CD14-positive monocyte (primary cell): ENCODE results near the gene FREM1. TPM values are rescaled to one million over a fixed set of nuclear protein-coding genes. Genes with fewer than 3 reads are reported as not detected.

Source experiments
- DNase-seq, 3 donors: peaks; one replicate each; pipeline ENCODE4 v3.0.0-alpha.2; 2011 to 2022
- H2AFZ ChIP-seq: 2 replicates; pipeline ENCODE4 v1.6.0; 2012; ENCODE audit warnings: mild to moderate bottlenecking, low read depth, low read length, inconsistent platforms; ENCODE audit not compliant: insufficient read depth, poor library complexity, severe bottlenecking
- H3K27ac ChIP-seq, 2 donors: 1 replicate in 1 of 2; 2 replicates in 1 of 2; pipeline ENCODE4 v1.5.1; 2012 to 2013; ENCODE audit warnings: low read length in 2 of 2, control low read depth in 1 of 2, inconsistent platforms in 1 of 2, low read depth in 1 of 2, mild to moderate bottlenecking in 1 of 2
- H3K27me3 ChIP-seq, 2 donors: one replicate each; pipeline versions ENCODE4 v1.6.0 to v1.6.1; 2011 to 2013; ENCODE audit warnings: low read length in 2 of 2; ENCODE audit not compliant: control insufficient read depth in 2 of 2, insufficient read depth in 2 of 2
- H3K36me3 ChIP-seq, 2 donors: replicated peaks in 1 of 2; 1 replicate in 1 of 2; 2 replicates in 1 of 2; pipeline versions ENCODE4 v1.5.1 to v1.6.1; 2012 to 2013; ENCODE audit warnings: low read length in 2 of 2, control low read depth in 1 of 2, inconsistent platforms in 1 of 2, mild to moderate bottlenecking in 1 of 2; ENCODE audit not compliant: insufficient read depth in 2 of 2, control insufficient read depth in 1 of 2
- H3K4me1 ChIP-seq, 2 donors: 1 replicate in 1 of 2; 2 replicates in 1 of 2; pipeline versions ENCODE4 v1.5.1 to v1.6.1; 2012 to 2013; ENCODE audit warnings: low read length in 2 of 2, control low read depth in 1 of 2, inconsistent platforms in 1 of 2, mild to moderate bottlenecking in 1 of 2, moderate library complexity in 1 of 2; ENCODE audit not compliant: insufficient read depth in 2 of 2, control insufficient read depth in 1 of 2
- H3K4me2 ChIP-seq: replicated peaks from 2 replicates; pipeline ENCODE3; 2012; ENCODE audit warnings: low read length, moderate library complexity, mild to moderate bottlenecking; ENCODE audit not compliant: poor library complexity, severe bottlenecking; ENCODE audit errors: extremely low read depth
- H3K4me3 ChIP-seq, 3 experiments: fragments of 200-600 bp in 1 of 3; sonication (generic) in 1 of 3; replicated peaks in 1 of 3; 1 replicate in 2 of 3; 2 replicates in 1 of 3; pipeline ENCODE4 v1.5.1; 2011 to 2013; ENCODE audit warnings: low read length in 3 of 3, mild to moderate bottlenecking in 3 of 3, control low read depth in 2 of 3, low read depth in 2 of 3, inconsistent platforms in 1 of 3, moderate library complexity in 1 of 3
- H3K79me2 ChIP-seq: 2 replicates; pipeline ENCODE4 v1.6.0; 2012; ENCODE audit warnings: mild to moderate bottlenecking, control low read depth, inconsistent platforms, low read length, moderate library complexity; ENCODE audit not compliant: insufficient read depth
- H3K9ac ChIP-seq: 2 replicates; pipeline ENCODE4 v1.6.0; 2017; ENCODE audit warnings: low read length, mild to moderate bottlenecking; ENCODE audit not compliant: insufficient read depth, poor library complexity, severe bottlenecking
- H3K9me3 ChIP-seq, 2 donors: replicated peaks in 1 of 2; 1 replicate in 1 of 2; 2 replicates in 1 of 2; pipeline versions ENCODE4 v1.5.1 to v1.6.1; 2012 to 2013; ENCODE audit warnings: low read length in 2 of 2, control low read depth in 1 of 2; ENCODE audit not compliant: control insufficient read depth in 1 of 2, insufficient read depth in 1 of 2
- H4K20me1 ChIP-seq: 2 replicates; pipeline ENCODE4 v1.6.0; 2012; ENCODE audit warnings: mild to moderate bottlenecking, low read length, control low read depth, moderate library complexity; ENCODE audit not compliant: insufficient read depth
- H3K27ac Mint-ChIP-seq, 7 donors: one replicate each; pipeline ENCODE4 v1.8.0; 2020; ENCODE audit warnings: mild to moderate bottlenecking in 7 of 7, mixed read lengths in 7 of 7, moderate library complexity in 6 of 7, inconsistent platforms in 2 of 7
- H3K27me3 Mint-ChIP-seq, 3 donors: one replicate each; pipeline ENCODE4 v1.8.0; 2021 to 2022; ENCODE audit warnings: low read depth in 3 of 3, mild to moderate bottlenecking in 3 of 3, mixed read lengths in 3 of 3, moderate library complexity in 3 of 3, inconsistent platforms in 1 of 3
- H3K36me3 Mint-ChIP-seq, 2 donors: one replicate each; pipeline ENCODE4 v1.8.0; 2020; ENCODE audit warnings: mixed read lengths in 2 of 2, inconsistent platforms in 1 of 2, mild to moderate bottlenecking in 1 of 2
- H3K4me1 Mint-ChIP-seq: one replicate; pipeline ENCODE4 v1.8.0; 2020; ENCODE audit warnings: mild to moderate bottlenecking, mixed read lengths
- H3K4me3 Mint-ChIP-seq, 2 donors: one replicate each; pipeline ENCODE4 v1.8.0; 2020; ENCODE audit warnings: mild to moderate bottlenecking in 2 of 2, mixed read lengths in 2 of 2, moderate library complexity in 1 of 2
- H3K9me3 Mint-ChIP-seq, 7 donors: one replicate each; pipeline ENCODE4 v1.8.0; 2020 to 2022; ENCODE audit warnings: mixed read lengths in 7 of 7, mild to moderate bottlenecking in 6 of 7, moderate library complexity in 6 of 7, inconsistent platforms in 2 of 7
- CTCF ChIP-seq: fragments of 200-600 bp; IDR thresholded peaks from one replicate; pipeline ENCODE4 v1.8.0; 2022; ENCODE audit warnings: antibody characterized with exemption, mild to moderate bottlenecking
- WGBS: methylation state at CpG from one replicate; pipeline ENCODE4 v1.1.5; 2013; ENCODE audit warnings: missing lambda C conversion rate; ENCODE audit not compliant: insufficient coverage; 5-methylcytosine and 5-hydroxymethylcytosine counted together
- intact Hi-C, 2 donors: fragments of 100-400 bp; cut with micrococcal nuclease; formaldehyde crosslinking; loops; one replicate each; pipeline versions ENCODE4 v1.15.0 to v1.15.1; 2023
- polyA plus RNA-seq, 3 donors: library from polyadenylated mRNA; depleted of rRNA in 1 of 3; unstranded in 2 of 3; stranded (reverse) in 1 of 3; fragments of 300-500 nt in 2 of 3; fragments of >200 nt in 1 of 3; fragmentation: Illumina TruSeq in 2 of 3; gene quantifications; 1 replicate in 2 of 3; 2 replicates in 1 of 3; pipeline ENCODE4 v1.2.3, GENCODE V29; 2012 to 2021

The FREM1 gene
- polyA plus RNA-seq, 3 donors, result not detected

- no peak overlapping the region for H3K9ac ChIP-seq
- no peaks in the 10 kb centered on the region for H3K36me3 ChIP-seq
- H3K4me3 ChIP-seq, result no peak overlapping the region
- WGBS, result no CpG with 5 or more reads among the region's 1 CpG
- no peaks in the 10 kb centered on the region for H3K36me3 Mint-ChIP-seq
- H2AFZ ChIP-seq, result no peak overlapping the region
- H3K79me2 ChIP-seq, result no peaks in the 10 kb centered on the region
- H3K9me3 Mint-ChIP-seq, result peaks cover 0 to 2% (median 0%) of the 10 kb centered on the region in 7 donors
- no peak for DNase-seq
- H3K4me1 Mint-ChIP-seq, result no peaks in the 10 kb centered on the region
- no peak overlapping the region for H3K27ac Mint-ChIP-seq
- H3K9me3 ChIP-seq, result no peaks in the 10 kb centered on the region
- H3K4me1 ChIP-seq, result no peaks in the 10 kb centered on the region
- H3K27ac ChIP-seq, result no peak overlapping the region
- H3K4me2 ChIP-seq, result no peak overlapping the region
- no peaks in the 10 kb centered on the region for H3K27me3 ChIP-seq
- no peaks in the 10 kb centered on the region for H4K20me1 ChIP-seq
- H3K27me3 Mint-ChIP-seq, result peaks cover 0 to 4% (median 2%) of the 10 kb centered on the region in 3 donors
- no peak for TF ChIP-seq CTCF
- intact Hi-C loops, result no loop called here
- no peak overlapping the region for H3K4me3 Mint-ChIP-seq
Measured at GRCh38 chr9:14903040-14903439, 7.2 kb downstream of the FREM1 start.

GRCh38 chr9:14902561-14902960 is 7.7 kb downstream of the FREM1 start:
- Histone ChIP-seq H3K27me3 (no peaks in the 10 kb centered on the region), H3K9me3 (no peaks in the 10 kb centered on the region), H3K4me2 (no peak overlapping the region), H3K9ac (no peak overlapping the region), H3K36me3 (no peaks in the 10 kb centered on the region), H3K79me2 (no peaks in the 10 kb centered on the region), H3K4me1 (no peaks in the 10 kb centered on the region), H4K20me1 (no peaks in the 10 kb centered on the region), H2AFZ (no peak overlapping the region), H3K27ac (no peak overlapping the region), H3K4me3 (no peak overlapping the region)
- Mint-ChIP-seq H3K27ac (no peak overlapping the region), H3K36me3 (no peaks in the 10 kb centered on the region), H3K4me1 (no peaks in the 10 kb centered on the region), H3K9me3 (peaks cover 0 to 2% (median 0%) of the 10 kb centered on the region in 7 donors), H3K27me3 (peaks cover 0 to 4% (median 2%) of the 10 kb centered on the region in 3 donors), H3K4me3 (no peak overlapping the region)
- DNase-seq, result no peak
- no peak for TF ChIP-seq CTCF
- intact Hi-C loops, result no loop called here
- WGBS, result no CpG with 5 or more reads among the region's 1 CpG
